GM12872 (cell line): ENCODE data around the gene AQP1.

ENCODE experiments used
- CTCF ChIP-seq: IDR thresholded peaks from 3 replicates; pipeline ENCODE4 v1.5.1; 2011; ENCODE audit warnings: low read depth, mild to moderate bottlenecking, low read length, moderate library complexity; ENCODE audit not compliant: insufficient read depth

AQP1 gene

GRCh38 chr7:30906515-30907240 is 5.0 kb upstream of the AQP1 start:
- TF ChIP-seq CTCF, result no peak

- no peak for TF ChIP-seq CTCF
These were observed 4.0 kb upstream of the AQP1 start for GRCh38 chr7:30907527-30908267.

- TF ChIP-seq CTCF, result peak; percentile 28; the same call in 1 of the 3 replicates
These were observed 3.0 kb upstream of the AQP1 start for GRCh38 chr7:30908681-30909080.

- no peak for TF ChIP-seq CTCF
These were observed 2.2 kb upstream of the AQP1 start for GRCh38 chr7:30909431-30909830.

- no peak for TF ChIP-seq CTCF
These were observed 1.1 kb upstream of the AQP1 start for GRCh38 chr7:30910411-30911073.

- TF ChIP-seq CTCF, result no peak
These were observed 520 bp upstream of the AQP1 start for GRCh38 chr7:30911133-30911532.

GRCh38 chr7:30912021-30912730 is 523 bp downstream of the AQP1 start:
- TF ChIP-seq CTCF, result no peak
